Heart left ventricle (tissue), 16 donors: ENCODE measurements around the gene OVCA2. TPM values are rescaled to one million over a fixed set of nuclear protein-coding genes. Genes with fewer than 3 reads are reported as not detected.

ENCODE experiments used
- ATAC-seq, 4 donors: fragments of 200-7000 bp; cut with Tn5 transposase; one replicate each; pipeline ENCODE4 v1.9.1; 2020 to 2022; ENCODE audit warnings: moderate library complexity in 4 of 4, mild to moderate bottlenecking in 3 of 4, moderate number of reproducible peaks in 1 of 4
- DNase-seq, 5 donors: peaks; one replicate each; pipeline ENCODE4 v3.0.0-alpha.2; 2020
- H3K27ac ChIP-seq, 12 donors: fragments of 200-600 bp; sonication (generic) in 4 of 12; one replicate each; pipeline versions ENCODE4 v1.5.0 to v1.8.0; 2016 to 2022; ENCODE audit warnings: mild to moderate bottlenecking in 2 of 12
- H3K27me3 ChIP-seq, 9 donors: fragments of 200-600 bp; sonication (generic) in 2 of 9; one replicate each; pipeline versions ENCODE4 v1.5.1 to v1.8.0; 2016 to 2022; ENCODE audit warnings: mild to moderate bottlenecking in 3 of 9
- H3K36me3 ChIP-seq, 9 donors: fragments of 200-600 bp; sonication (generic) in 2 of 9; one replicate each; pipeline versions ENCODE4 v1.5.0 to v1.8.0; 2018 to 2022; ENCODE audit warnings: mild to moderate bottlenecking in 2 of 9
- H3K4me1 ChIP-seq, 12 donors: fragments of 200-600 bp; sonication (generic) in 4 of 12; one replicate each; pipeline versions ENCODE4 v1.5.0 to v1.8.0; 2016 to 2022; ENCODE audit warnings: mild to moderate bottlenecking in 3 of 12
- H3K4me3 ChIP-seq, 12 donors: fragments of 200-600 bp; sonication (generic) in 4 of 12; one replicate each; pipeline versions ENCODE4 v1.5.0 to v1.8.0; 2017 to 2022; ENCODE audit warnings: mild to moderate bottlenecking in 9 of 12, moderate library complexity in 4 of 12
- H3K9me3 ChIP-seq, 12 donors: fragments of 200-600 bp; sonication (generic) in 4 of 12; one replicate each; pipeline versions ENCODE4 v1.5.0 to v1.8.0; 2016 to 2022; ENCODE audit warnings: mild to moderate bottlenecking in 1 of 12
- CTCF ChIP-seq, 12 donors: fragments of 200-600 bp; sonication (generic) in 4 of 12; IDR thresholded peaks; one replicate each; pipeline versions ENCODE4 v1.5.0 to v1.8.0; 2018 to 2022; ENCODE audit warnings: antibody characterized with exemption in 12 of 12, mild to moderate bottlenecking in 5 of 12
- POLR2A ChIP-seq, 2 donors: fragments of 450-650 bp; IDR thresholded peaks; one replicate each; pipeline ENCODE4 v1.6.1; 2017; ENCODE audit warnings: antibody characterized with exemption in 2 of 2, mild to moderate bottlenecking in 2 of 2, moderate library complexity in 2 of 2
- WGBS, 4 donors: extraction: QIAGEN DNeasy Blood & Tissue Kit in 2 of 4; methylation state at CpG; one replicate each; pipeline versions ENCODE4 v1.1.5 to v1.1.7; 2013 to 2018; 5-methylcytosine and 5-hydroxymethylcytosine counted together
- intact Hi-C, 10 donors: fragments of 100-400 bp; cut with DNase I; formaldehyde crosslinking; loops; one replicate each; pipeline versions ENCODE4 v1.11.1 to v1.14.2; 2022
- polyA plus RNA-seq, 2 donors: library from polyadenylated mRNA; stranded (reverse); fragments of 200-250 nt; gene quantifications; one replicate each; pipeline ENCODE4 v1.2.3, GENCODE V29; 2013
- total RNA-seq, 9 donors: library from RNA; depleted of rRNA in 2 of 9; stranded (reverse); fragments of >200 nt in 2 of 9; fragmentation: NEBNext Ultra II Directional in 3 of 9; extraction: Animal tissue kit (Norgen Biotek cat#: 25700) in 3 of 9; gene quantifications; one replicate each; pipeline versions ENCODE4 v1.1.0 to v1.2.4, GENCODE V29; 2016 to 2023
- donor health status: ischemic (EF 13 %, LVEDD 7.1; RV severe dilation, severe dysfunction).
- donor health status: healthy with polysubstance abuse.
- donor health status: DM: no; HTN: yes; CAD: no.
- donor health status: DM: no; HTN: no; CAD: no.
- donor health status: ischemic (EF 25% LVEDD 6.9; RV normal size, moderate dysfunction).
- donor health status: ischemic (EF 25% LVEDD 5.7; RV mildly dilated, moderate dysfunction).
- donor health status: healthy.
- donor health status: DM: yes; HTN: yes; CAD: no.
- donor health status: ischemic (EF 35%, LVEDD 5.7; RV mildly dilated, moderate dysfunction).
- donor health status: nonischemic (EF 11% LVEDD 7.7; RV severe dilation, severe dysfunction).
- donor health status: DM: yes; HTN: yes; CAD: no.
- donor health status: PGD.
- donor health status: ischemic (EF 29% LVEDD 5.4; RV normal size, mild dysfunction).
- donor health status: nonischemic (EF 23%, LVEDD 6.1; RV moderate dilation, normal function).

OVCA2 gene
- total and polyA plus RNA-seq, 11 donors: 16.0 to 52.4 (median 22.0) TPM

GRCh38 chr17:2002767-2003329 lies 39.0 kb upstream of the OVCA2 start:
- no peak for ATAC-seq
- intact Hi-C loops: no loop called here
- Histone ChIP-seq H3K27ac (no peak overlapping the region), H3K9me3 (no peaks in the 10 kb centered on the region), H3K36me3 (no peaks in the 10 kb centered on the region), H3K27me3 (peaks cover 0 to 10% (median 0%) of the 10 kb centered on the region in 9 donors), H3K4me1 (peaks cover 0 to 34% (median 19%) of the 10 kb centered on the region in 12 donors), H3K4me3 (no peak overlapping the region)
- 75 to 87% (median 78%) methylated on average over 14 to 16 of the region's 16 CpGs for WGBS, 4 donors
- DNase-seq: no peak
- TF ChIP-seq POLR2A (IDR thresholded peaks at IDR 0.05) (no peak), CTCF (IDR thresholded peaks at IDR 0.05) (no peak)

- ATAC-seq: no peak
- no peak for TF ChIP-seq CTCF (IDR thresholded peaks at IDR 0.05)
- no peak for TF ChIP-seq POLR2A (IDR thresholded peaks at IDR 0.05)
- Histone ChIP-seq H3K27ac (no peak overlapping the region), H3K36me3 (no peaks in the 10 kb centered on the region), H3K4me3 (no peak overlapping the region), H3K4me1 (peaks cover 0 to 28% (median 16%) of the 10 kb centered on the region in 12 donors), H3K27me3 (peaks cover 0 to 3% (median 0%) of the 10 kb centered on the region in 9 donors), H3K9me3 (no peaks in the 10 kb centered on the region)
- intact Hi-C loops: no loop called here
- DNase-seq: no peak
- 92 to 97% (median 92%) methylated on average over 13 of the region's 13 CpGs for WGBS, 4 donors
Measured at GRCh38 chr17:2003525-2003924, 38.3 kb upstream of the OVCA2 start.

- Histone ChIP-seq H3K36me3 (no peaks in the 10 kb centered on the region), H3K9me3 (no peaks in the 10 kb centered on the region), H3K27me3 (no peaks in the 10 kb centered on the region), H3K4me3 (no peak overlapping the region), H3K27ac (peak overlapping the region in 2 of 12 donors; percentile 14 to 38), H3K4me1 (peaks cover 0 to 18% (median 11%) of the 10 kb centered on the region in 12 donors)
- DNase-seq: no peak
- WGBS, 4 donors: 62 to 77% (median 72%) methylated on average over 12 of the region's 12 CpGs
- TF ChIP-seq POLR2A (IDR thresholded peaks at IDR 0.05) (no peak), CTCF (IDR thresholded peaks at IDR 0.05) (no peak)
- ATAC-seq: peak in 2 of 4 donors; percentile 5 to 12
- intact Hi-C loops: no loop called here
Measured at GRCh38 chr17:2004435-2004952, 37.3 kb upstream of the OVCA2 start.

- intact Hi-C loops: no loop called here
- no peak overlapping the region for H3K27ac ChIP-seq
- peaks cover 0 to 21% (median 6%) of the 10 kb centered on the region in 12 donors for H3K4me1 ChIP-seq
- H3K4me3 ChIP-seq: no peak overlapping the region
- H3K9me3 ChIP-seq: no peaks in the 10 kb centered on the region
- ATAC-seq (no peak), DNase-seq (no peak)
- no peaks in the 10 kb centered on the region for H3K36me3 ChIP-seq
- H3K27me3 ChIP-seq: no peaks in the 10 kb centered on the region
- no peak for TF ChIP-seq CTCF (IDR thresholded peaks at IDR 0.05)
- TF ChIP-seq POLR2A (IDR thresholded peaks at IDR 0.05): no peak
- 89 to 93% (median 91%) methylated on average over 15 of the region's 15 CpGs for WGBS, 4 donors
Measured at GRCh38 chr17:2008332-2009126, 33.3 kb upstream of the OVCA2 start.
